Astrocyte of the cerebellum (primary cell): ENCODE data around the gene MYO10.

Experiments
- DNase-seq: peaks from one replicate; pipeline ENCODE4 v3.0.0-alpha.2; 2011; ENCODE audit warnings: low read depth
- H3K4me3 ChIP-seq: 2 replicates; pipeline ENCODE4 v1.5.1; 2011; ENCODE audit warnings: mild to moderate bottlenecking, low read depth, low read length, moderate library complexity
- in situ Hi-C: cut with HindIII; loops from 2 replicates; pipeline ENCODE4 v1.10.0; 2017; ENCODE audit warnings: low sequenced_read_pairs
- TF ChIP-seq, protein P1 (sequence below): IDR thresholded peaks from 2 replicates; pipeline ENCODE4 v1.5.1; 2012; ENCODE audit warnings: low read length, low read depth, moderate library complexity, mild to moderate bottlenecking; ENCODE audit errors: missing control alignments

Gene MYO10

GRCh38 chr5:16963821-16964220 lies 27.7 kb upstream of the MYO10 start:
- TF ChIP-seq, protein P1, sequence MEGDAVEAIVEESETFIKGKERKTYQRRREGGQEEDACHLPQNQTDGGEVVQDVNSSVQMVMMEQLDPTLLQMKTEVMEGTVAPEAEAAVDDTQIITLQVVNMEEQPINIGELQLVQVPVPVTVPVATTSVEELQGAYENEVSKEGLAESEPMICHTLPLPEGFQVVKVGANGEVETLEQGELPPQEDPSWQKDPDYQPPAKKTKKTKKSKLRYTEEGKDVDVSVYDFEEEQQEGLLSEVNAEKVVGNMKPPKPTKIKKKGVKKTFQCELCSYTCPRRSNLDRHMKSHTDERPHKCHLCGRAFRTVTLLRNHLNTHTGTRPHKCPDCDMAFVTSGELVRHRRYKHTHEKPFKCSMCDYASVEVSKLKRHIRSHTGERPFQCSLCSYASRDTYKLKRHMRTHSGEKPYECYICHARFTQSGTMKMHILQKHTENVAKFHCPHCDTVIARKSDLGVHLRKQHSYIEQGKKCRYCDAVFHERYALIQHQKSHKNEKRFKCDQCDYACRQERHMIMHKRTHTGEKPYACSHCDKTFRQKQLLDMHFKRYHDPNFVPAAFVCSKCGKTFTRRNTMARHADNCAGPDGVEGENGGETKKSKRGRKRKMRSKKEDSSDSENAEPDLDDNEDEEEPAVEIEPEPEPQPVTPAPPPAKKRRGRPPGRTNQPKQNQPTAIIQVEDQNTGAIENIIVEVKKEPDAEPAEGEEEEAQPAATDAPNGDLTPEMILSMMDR: no peak
- H3K4me3 ChIP-seq: no peak overlapping the region
- in situ Hi-C loops: no loop called here
- DNase-seq: no peak

DNA sequence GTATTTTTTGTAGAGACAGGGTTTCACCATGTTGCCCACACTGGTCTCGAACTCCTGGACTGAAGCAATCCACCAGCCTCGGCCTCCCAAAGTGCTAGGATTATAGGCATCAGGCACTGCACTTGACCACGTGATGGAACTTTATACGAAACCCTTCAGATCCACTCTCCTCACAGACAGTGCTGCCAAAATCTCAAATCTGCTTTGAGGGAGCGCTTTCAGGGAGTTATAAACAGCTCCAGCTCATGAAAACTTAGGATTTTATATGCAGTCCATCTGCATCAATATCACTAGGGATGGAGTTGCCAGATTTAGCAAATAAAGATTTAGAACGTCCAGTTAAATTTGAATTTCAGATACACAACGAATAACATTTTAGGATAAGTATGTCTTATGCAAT lies 25.0 kb upstream of the MYO10 start:
- no peak overlapping the region for H3K4me3 ChIP-seq
- in situ Hi-C loops: no loop called here
- TF ChIP-seq, protein P1: no peak
- no peak for DNase-seq

DNA sequence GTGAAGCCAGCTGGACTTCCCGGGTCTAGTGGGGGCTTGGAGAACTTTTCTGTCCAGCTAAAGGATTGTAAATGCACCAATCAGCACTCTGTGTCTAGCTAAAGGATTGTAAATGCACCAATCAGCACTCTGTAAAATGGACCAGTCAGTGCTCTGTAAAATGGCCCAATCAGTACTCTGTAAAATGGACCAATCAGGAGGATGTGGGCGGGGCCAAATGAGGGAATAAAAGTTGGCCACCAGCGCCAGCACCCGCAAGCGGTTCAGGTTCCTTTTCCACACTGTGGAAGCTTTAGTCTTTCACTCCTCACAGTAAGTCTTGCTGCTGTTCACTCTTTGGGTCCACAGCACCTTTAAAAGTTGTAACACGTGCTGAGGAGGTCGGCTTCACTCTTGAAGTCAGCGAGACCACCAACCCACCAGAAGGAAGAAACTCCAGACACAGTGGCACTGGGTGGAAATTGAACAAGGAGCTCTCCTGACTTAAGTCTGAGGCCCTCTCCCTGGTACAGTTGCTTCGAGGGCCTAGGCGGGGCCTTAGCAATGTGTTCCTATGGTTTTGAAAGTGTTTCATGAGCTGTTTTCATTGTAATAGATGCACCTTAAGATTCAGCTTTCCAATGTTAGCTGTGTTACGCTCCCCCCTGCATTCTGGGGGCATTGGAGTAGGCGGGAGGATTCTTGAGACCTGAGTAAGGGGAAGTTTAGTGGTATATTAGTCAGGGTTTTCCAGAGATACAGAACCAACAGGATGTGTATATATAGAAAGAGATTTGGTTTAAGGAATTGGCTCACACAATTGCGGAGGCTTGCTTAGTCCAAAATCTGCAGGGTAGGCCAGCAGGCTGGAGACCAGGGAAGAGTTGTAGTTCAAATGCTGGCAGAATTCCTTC lies 21.5 kb upstream of the MYO10 start:
- TF ChIP-seq, protein P1: no peak
- DNase-seq: peak; percentile 79
- H3K4me3 ChIP-seq: no peak overlapping the region
- in situ Hi-C loops: no loop called here

- no peak for DNase-seq
- H3K4me3 ChIP-seq: no peak overlapping the region
- in situ Hi-C loops: no loop called here
- TF ChIP-seq, protein P1: no peak
Measured at GRCh38 chr5:16953729-16954128, 17.6 kb upstream of the MYO10 start.

DNA sequence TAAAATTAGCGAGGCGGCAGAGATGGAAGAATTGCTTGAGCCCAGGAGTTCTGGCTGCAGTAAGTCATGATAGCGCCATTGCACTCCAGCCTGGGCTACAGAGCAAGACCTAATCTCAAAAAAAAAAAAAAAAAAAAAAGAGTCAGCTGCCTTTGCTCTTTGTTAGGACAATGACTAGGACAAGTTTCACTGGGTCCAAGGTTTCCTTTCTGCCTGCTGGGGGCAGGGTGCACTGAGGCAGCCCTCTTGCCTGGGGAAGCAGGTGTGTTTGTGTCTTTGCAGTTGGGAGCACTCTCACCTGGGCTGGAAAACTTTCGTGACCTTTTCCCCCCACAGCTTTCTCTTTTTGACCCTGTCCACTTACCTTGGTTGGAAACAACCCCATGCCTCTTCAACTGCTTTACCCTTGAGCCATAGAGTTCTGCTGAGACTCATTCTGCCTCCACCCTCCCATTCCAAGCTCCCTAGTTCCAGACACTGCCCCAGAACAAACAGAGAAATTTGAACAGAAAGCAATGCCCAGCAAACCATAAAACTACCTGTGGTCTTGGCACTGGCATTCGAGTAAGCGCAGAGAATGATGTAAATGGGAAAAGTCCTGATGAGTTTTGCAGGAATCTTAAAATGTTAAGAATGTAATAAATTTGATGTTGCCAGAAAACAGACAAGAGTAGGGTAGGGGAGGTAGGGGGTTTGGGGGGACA lies 17.0 kb upstream of the MYO10 start:
- in situ Hi-C loops: no loop called here
- H3K4me3 ChIP-seq: no peak overlapping the region
- TF ChIP-seq, protein P1: no peak
- DNase-seq: no peak

GRCh38 chr5:16946725-16947124 lies 10.6 kb upstream of the MYO10 start:
- H3K4me3 ChIP-seq: no peak overlapping the region
- in situ Hi-C loops: no loop called here
- DNase-seq: no peak
- TF ChIP-seq, protein P1: no peak
